Hepatocyte (in vitro differentiated cells): ENCODE results near the gene HYLS1. TPM values are rescaled to one million over a fixed set of nuclear protein-coding genes. Genes with fewer than 3 reads are reported as not detected.
A peak's percentile ranks its signal among the peaks of the same experiment; 100 is the strongest.

Source experiments
- DNase-seq: peaks from one replicate; pipeline ENCODE4 v3.0.0-alpha.2; 2016; ENCODE audit warnings: low spot score
- H2AFZ ChIP-seq: fragments of 200-600 bp; sonication (generic); 2 replicates; pipeline ENCODE4 v1.6.0; 2016; ENCODE audit warnings: antibody characterized with exemption, mild to moderate bottlenecking
- H3K27ac ChIP-seq: fragments of 200-600 bp; sonication (generic); 2 replicates; pipeline ENCODE4 v1.5.1; 2016; ENCODE audit warnings: mild to moderate bottlenecking
- H3K27me3 ChIP-seq: fragments of 200-600 bp; sonication (generic); 2 replicates; pipeline ENCODE4 v1.6.1; 2016
- H3K36me3 ChIP-seq: fragments of 200-600 bp; sonication (generic); replicated peaks from 2 replicates; pipeline ENCODE4 v1.5.1; 2016; ENCODE audit warnings: low read depth; ENCODE audit not compliant: insufficient read depth
- H3K4me1 ChIP-seq: fragments of 200-600 bp; sonication (generic); 2 replicates; pipeline ENCODE4 v1.5.1; 2016; ENCODE audit warnings: mild to moderate bottlenecking, moderate library complexity; ENCODE audit not compliant: insufficient read depth
- H3K4me2 ChIP-seq: fragments of 200-600 bp; sonication (generic); 2 replicates; pipeline ENCODE4 v1.6.0; 2016
- H3K4me3 ChIP-seq: fragments of 200-600 bp; sonication (generic); 2 replicates; pipeline ENCODE4 v1.5.1; 2016; ENCODE audit warnings: mild to moderate bottlenecking
- H3K79me2 ChIP-seq: fragments of 200-600 bp; sonication (generic); 2 replicates; pipeline ENCODE4 v1.6.0; 2017; ENCODE audit warnings: mild to moderate bottlenecking
- H3K9me2 ChIP-seq: fragments of 200-600 bp; sonication (generic); replicated peaks from 2 replicates; pipeline ENCODE4 v1.6.0; 2017; ENCODE audit warnings: mild to moderate bottlenecking; ENCODE audit not compliant: insufficient read depth
- H3K9me3 ChIP-seq: fragments of 200-600 bp; sonication (generic); 2 replicates; pipeline ENCODE4 v1.5.1; 2016; ENCODE audit warnings: low read depth, mild to moderate bottlenecking
- H4K20me1 ChIP-seq: fragments of 200-600 bp; sonication (generic); 2 replicates; pipeline ENCODE4 v1.6.0; 2016; ENCODE audit warnings: mild to moderate bottlenecking; ENCODE audit not compliant: insufficient read depth, poor library complexity, severe bottlenecking
- CTCF ChIP-seq: fragments of 200-600 bp; sonication (generic); IDR thresholded peaks from 2 replicates; pipeline ENCODE4 v1.5.1; 2016; ENCODE audit warnings: antibody characterized with exemption, mild to moderate bottlenecking; ENCODE audit not compliant: poor library complexity
- EZH2 ChIP-seq: fragments of 200-600 bp; sonication (generic); IDR thresholded peaks from 2 replicates; pipeline ENCODE4 v1.6.1; 2016; ENCODE audit warnings: antibody characterized with exemption, mild to moderate bottlenecking, borderline replicate concordance
- EZH2phosphoT487 ChIP-seq: fragments of 200-600 bp; sonication (generic); IDR thresholded peaks from one replicate; pipeline ENCODE4 v1.6.1; 2018; ENCODE audit warnings: antibody characterized with exemption, mild to moderate bottlenecking, low read depth, moderate library complexity; ENCODE audit not compliant: unreplicated experiment, severe bottlenecking
- WGBS: methylation state at CpG from one replicate; pipeline ENCODE4 v1.1.6; 2016; ENCODE audit warnings: low lambda C conversion rate; ENCODE audit errors: missing lambda C conversion rate; 5-methylcytosine and 5-hydroxymethylcytosine counted together
- polyA plus RNA-seq: library from polyadenylated mRNA; unstranded; fragments of >200 nt; fragmentation: Nextera tagmentation; extraction: Ambion mirVana; gene quantifications from 2 replicates; pipeline ENCODE4 v1.2.1, GENCODE V29; 2016
- total RNA-seq: library from RNA; depleted of rRNA; stranded (reverse); fragments of >200 nt; gene quantifications from 2 replicates; pipeline ENCODE4 v1.2.3, GENCODE V29; 2014

HYLS1 gene
- total and polyA plus RNA-seq, 2 experiments from 2014 or later: 5.4 to 5.7 TPM

DNA sequence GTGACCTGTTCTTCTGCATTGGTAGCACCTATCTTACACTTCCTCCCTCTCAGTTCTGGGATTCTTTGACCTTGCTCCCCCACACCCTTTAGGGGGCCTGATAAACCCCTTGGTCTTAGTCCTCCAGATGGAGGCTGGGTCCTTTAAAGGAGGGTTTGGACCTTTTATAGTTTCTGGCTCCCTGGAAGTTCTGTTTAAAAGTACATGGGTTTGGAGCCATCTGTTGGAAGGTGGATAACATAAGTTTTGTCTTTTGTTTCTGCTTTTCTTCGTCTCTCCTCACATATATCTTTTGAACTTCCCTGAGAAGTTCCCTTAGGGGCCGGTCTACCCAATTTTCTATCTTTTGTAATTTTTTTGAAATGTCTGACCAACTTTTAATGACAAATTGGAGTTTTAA is 17.9 kb upstream of the HYLS1 start:
- Histone ChIP-seq H2AFZ (no peak overlapping the region), H3K79me2 (no peaks in the 10 kb centered on the region), H3K9me3 (no peaks in the 10 kb centered on the region), H4K20me1 (no peaks in the 10 kb centered on the region), H3K4me1 (no peaks in the 10 kb centered on the region), H3K9me2 (no peaks in the 10 kb centered on the region), H3K4me3 (no peak overlapping the region), H3K27me3 (peaks cover 3% of the 10 kb centered on the region), H3K4me2 (no peak overlapping the region), H3K36me3 (no peaks in the 10 kb centered on the region), H3K27ac (no peak overlapping the region)
- WGBS: 71% methylated on average over 2 of the region's 2 CpGs
- no peak for TF ChIP-seq CTCF
- DNase-seq: no peak

GRCh38 chr11:125871391-125872137 is 15.9 kb upstream of the HYLS1 start:
- DNase-seq: peak; percentile 82
- Histone ChIP-seq H3K4me1 (no peaks in the 10 kb centered on the region), H3K79me2 (no peaks in the 10 kb centered on the region), H3K36me3 (no peaks in the 10 kb centered on the region), H3K4me2 (no peak overlapping the region), H3K9me3 (no peaks in the 10 kb centered on the region), H3K27ac (peak overlapping the region; percentile 57), H3K9me2 (no peaks in the 10 kb centered on the region), H3K4me3 (no peak overlapping the region), H3K27me3 (peaks cover 3% of the 10 kb centered on the region), H4K20me1 (no peaks in the 10 kb centered on the region), H2AFZ (no peak overlapping the region)
- no peak for TF ChIP-seq EZH2
- TF ChIP-seq CTCF: peak; percentile 66
- no peak for TF ChIP-seq EZH2phosphoT487
- 40% methylated on average over 10 of the region's 10 CpGs for WGBS

DNA sequence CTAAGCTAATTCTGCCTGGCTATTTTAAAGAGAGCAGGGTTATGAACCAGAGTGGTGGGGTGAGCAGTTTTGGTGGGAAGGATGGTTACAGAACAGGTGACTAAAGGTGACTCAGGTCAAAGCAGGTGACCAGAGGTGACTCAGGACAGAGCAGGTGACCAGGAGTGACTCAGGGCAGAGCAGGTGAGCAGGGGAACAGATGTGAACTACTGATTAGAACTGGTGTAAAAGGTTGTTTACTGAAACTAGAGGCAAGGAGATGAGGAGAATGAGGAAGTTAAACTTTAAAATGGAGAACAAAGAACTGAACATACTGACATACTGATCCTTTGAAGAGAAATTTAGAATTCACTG is 15.4 kb upstream of the HYLS1 start:
- H3K79me2 ChIP-seq: no peaks in the 10 kb centered on the region
- H3K27ac ChIP-seq: peak overlapping the region; percentile 72
- H3K4me1 ChIP-seq: no peaks in the 10 kb centered on the region
- H3K27me3 ChIP-seq: peaks cover 3% of the 10 kb centered on the region
- no peaks in the 10 kb centered on the region for H3K9me2 ChIP-seq
- TF ChIP-seq EZH2phosphoT487 (no peak), EZH2 (no peak), CTCF (no peak)
- peak; percentile 60 for DNase-seq
- no peaks in the 10 kb centered on the region for H3K9me3 ChIP-seq
- no peaks in the 10 kb centered on the region for H4K20me1 ChIP-seq
- no peak overlapping the region for H3K4me3 ChIP-seq
- H2AFZ ChIP-seq: no peak overlapping the region
- no peaks in the 10 kb centered on the region for H3K36me3 ChIP-seq
- H3K4me2 ChIP-seq: no peak overlapping the region
